ENCODE data around the gene SLC28A1. TPM values are rescaled to one million over a fixed set of nuclear protein-coding genes. Genes with fewer than 3 reads are reported as not detected.

The SLC28A1 gene
- total RNA-seq, 1 donor from 2014 or later: not detected

- TF ChIP-seq CTCF (conservative IDR thresholded peaks at IDR 0.05): no peak
- H3K27me3 Mint-ChIP-seq (ENCODE audit: low read depth): peaks cover 13% of the 10 kb centered on the region
- H3K4me3 Mint-ChIP-seq: no peak overlapping the region
- no peak for DNase-seq (ENCODE audit: low read depth, low spot score)
- H3K36me3 Mint-ChIP-seq (ENCODE audit: low read depth): no peaks in the 10 kb centered on the region
- H3K9me3 Mint-ChIP-seq: no peaks in the 10 kb centered on the region
- peaks cover 13% of the 10 kb centered on the region for H3K4me1 Mint-ChIP-seq
- no peak overlapping the region for H3K27ac Mint-ChIP-seq (ENCODE audit: unreplicated experiment)
These were observed 89.3 kb downstream of the SLC28A1 start for GRCh38 chr15:84973492-84974460.

GRCh38 chr15:84975871-84976351 is 91.4 kb downstream of the SLC28A1 start:
- TF ChIP-seq CTCF (conservative IDR thresholded peaks at IDR 0.05): no peak
- H3K4me1 Mint-ChIP-seq: peaks cover 8% of the 10 kb centered on the region
- H3K4me3 Mint-ChIP-seq: no peak overlapping the region
- peaks cover 32% of the 10 kb centered on the region for H3K27me3 Mint-ChIP-seq (ENCODE audit: low read depth)
- DNase-seq (ENCODE audit: low read depth, low spot score): no peak
- no peaks in the 10 kb centered on the region for H3K36me3 Mint-ChIP-seq (ENCODE audit: low read depth)
- no peaks in the 10 kb centered on the region for H3K9me3 Mint-ChIP-seq
- no peak overlapping the region for H3K27ac Mint-ChIP-seq (ENCODE audit: unreplicated experiment)

GRCh38 chr15:84976746-84977345 is 92.4 kb downstream of the SLC28A1 start:
- Mint-ChIP-seq H3K4me1 (peaks cover 8% of the 10 kb centered on the region), H3K27me3 (ENCODE audit: low read depth) (peaks cover 32% of the 10 kb centered on the region), H3K36me3 (ENCODE audit: low read depth) (no peaks in the 10 kb centered on the region), H3K9me3 (no peaks in the 10 kb centered on the region), H3K27ac (ENCODE audit: unreplicated experiment) (no peak overlapping the region), H3K4me3 (peak overlapping the region; percentile 38)
- DNase-seq (ENCODE audit: low read depth, low spot score): no peak
- TF ChIP-seq CTCF (conservative IDR thresholded peaks at IDR 0.05): no peak

GRCh38 chr15:84979651-84980050 is 95.2 kb downstream of the SLC28A1 start:
- no peak for DNase-seq (ENCODE audit: low read depth, low spot score)
- Mint-ChIP-seq H3K27ac (ENCODE audit: unreplicated experiment) (no peak overlapping the region), H3K9me3 (no peaks in the 10 kb centered on the region), H3K27me3 (ENCODE audit: low read depth) (peaks cover 55% of the 10 kb centered on the region), H3K36me3 (ENCODE audit: low read depth) (no peaks in the 10 kb centered on the region), H3K4me3 (peak overlapping the region; percentile 88), H3K4me1 (peaks cover 13% of the 10 kb centered on the region)
- TF ChIP-seq CTCF (conservative IDR thresholded peaks at IDR 0.05): no peak

- Mint-ChIP-seq H3K27ac (ENCODE audit: unreplicated experiment) (no peak overlapping the region), H3K9me3 (no peaks in the 10 kb centered on the region), H3K27me3 (ENCODE audit: low read depth) (peaks cover 63% of the 10 kb centered on the region), H3K36me3 (ENCODE audit: low read depth) (no peaks in the 10 kb centered on the region), H3K4me1 (peaks cover 13% of the 10 kb centered on the region), H3K4me3 (peak overlapping the region; percentile 89)
- no peak for TF ChIP-seq CTCF (conservative IDR thresholded peaks at IDR 0.05)
- DNase-seq (ENCODE audit: low read depth, low spot score): peak; percentile 68
These were observed 96.0 kb downstream of the SLC28A1 start for GRCh38 chr15:84980196-84981053.

All from neural crest cell (in vitro differentiated cells).